ENCODE measurements around the gene MGAT4C.

The MGAT4C gene

GRCh38 chr12:86275356-86275755, 19.2 kb upstream of the MGAT4C start:
- TF ChIP-seq CTCF (conservative IDR thresholded peaks at IDR 0.05; ENCODE audit: control insufficient read depth, insufficient read depth, low read depth, low read length): no peak
- no peak for DNase-seq (ENCODE audit: low read depth)
- H3K4me3 ChIP-seq (ENCODE audit: control insufficient read depth, low read depth, low read length): no peak overlapping the region

- no peak for TF ChIP-seq CTCF (conservative IDR thresholded peaks at IDR 0.05; ENCODE audit: control insufficient read depth, insufficient read depth, low read depth, low read length)
- no peak overlapping the region for H3K4me3 ChIP-seq (ENCODE audit: control insufficient read depth, low read depth, low read length)
Observed at GRCh38 chr12:86265329-86265695, 9.1 kb upstream of the MGAT4C start.

GRCh38 chr12:86264451-86265328, 8.5 kb upstream of the MGAT4C start:
- DNase-seq (ENCODE audit: low read depth): no peak
- no peak overlapping the region for H3K4me3 ChIP-seq (ENCODE audit: control insufficient read depth, low read depth, low read length)
- TF ChIP-seq CTCF (conservative IDR thresholded peaks at IDR 0.05; ENCODE audit: control insufficient read depth, insufficient read depth, low read depth, low read length): no peak

More at GRCh38 chr12:86265329-86265695, 9.1 kb upstream of the MGAT4C start:
- no peak for DNase-seq (ENCODE audit: low read depth)

- H3K4me3 ChIP-seq (ENCODE audit: control insufficient read depth, low read depth, low read length): no peak overlapping the region
- no peak for DNase-seq (ENCODE audit: low read depth)
- no peak for TF ChIP-seq CTCF (conservative IDR thresholded peaks at IDR 0.05; ENCODE audit: control insufficient read depth, insufficient read depth, low read depth, low read length)
Observed at GRCh38 chr12:86261578-86261977, 5.4 kb upstream of the MGAT4C start.

GRCh38 chr12:86261142-86261541, 5.0 kb upstream of the MGAT4C start:
- TF ChIP-seq CTCF (conservative IDR thresholded peaks at IDR 0.05; ENCODE audit: control insufficient read depth, insufficient read depth, low read depth, low read length): no peak
- peak; percentile 23 for DNase-seq (ENCODE audit: low read depth)
- H3K4me3 ChIP-seq (ENCODE audit: control insufficient read depth, low read depth, low read length): no peak overlapping the region

GRCh38 chr12:86260183-86260582, 4.0 kb upstream of the MGAT4C start:
- no peak for TF ChIP-seq CTCF (conservative IDR thresholded peaks at IDR 0.05; ENCODE audit: control insufficient read depth, insufficient read depth, low read depth, low read length)
- DNase-seq (ENCODE audit: low read depth): no peak
- no peak overlapping the region for H3K4me3 ChIP-seq (ENCODE audit: control insufficient read depth, low read depth, low read length)

Measured in fibroblast of mammary gland (primary cell).